ENCODE data around the gene GABPB2.

DNA sequence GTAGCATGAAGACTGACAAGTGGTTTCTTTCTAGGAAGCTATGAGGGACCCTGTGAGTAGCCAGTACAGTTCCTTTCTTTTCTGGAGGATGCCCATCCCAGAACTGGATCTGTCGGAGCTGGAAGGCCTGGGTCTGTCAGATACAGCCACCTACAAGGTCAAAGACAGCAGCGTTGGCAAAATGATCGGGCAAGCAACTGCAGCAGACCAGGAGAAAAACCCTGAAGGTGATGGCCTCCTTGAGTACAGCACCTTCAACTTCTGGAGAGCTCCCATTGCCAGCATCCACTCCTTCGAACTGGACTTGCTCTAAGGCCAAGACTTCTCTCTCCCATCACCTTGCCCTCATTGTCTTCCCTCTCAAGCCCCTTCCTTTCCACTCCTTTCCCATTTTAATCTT lies 3.4 kb upstream of the GABPB2 start:
- TF ChIP-seq, protein P1, sequence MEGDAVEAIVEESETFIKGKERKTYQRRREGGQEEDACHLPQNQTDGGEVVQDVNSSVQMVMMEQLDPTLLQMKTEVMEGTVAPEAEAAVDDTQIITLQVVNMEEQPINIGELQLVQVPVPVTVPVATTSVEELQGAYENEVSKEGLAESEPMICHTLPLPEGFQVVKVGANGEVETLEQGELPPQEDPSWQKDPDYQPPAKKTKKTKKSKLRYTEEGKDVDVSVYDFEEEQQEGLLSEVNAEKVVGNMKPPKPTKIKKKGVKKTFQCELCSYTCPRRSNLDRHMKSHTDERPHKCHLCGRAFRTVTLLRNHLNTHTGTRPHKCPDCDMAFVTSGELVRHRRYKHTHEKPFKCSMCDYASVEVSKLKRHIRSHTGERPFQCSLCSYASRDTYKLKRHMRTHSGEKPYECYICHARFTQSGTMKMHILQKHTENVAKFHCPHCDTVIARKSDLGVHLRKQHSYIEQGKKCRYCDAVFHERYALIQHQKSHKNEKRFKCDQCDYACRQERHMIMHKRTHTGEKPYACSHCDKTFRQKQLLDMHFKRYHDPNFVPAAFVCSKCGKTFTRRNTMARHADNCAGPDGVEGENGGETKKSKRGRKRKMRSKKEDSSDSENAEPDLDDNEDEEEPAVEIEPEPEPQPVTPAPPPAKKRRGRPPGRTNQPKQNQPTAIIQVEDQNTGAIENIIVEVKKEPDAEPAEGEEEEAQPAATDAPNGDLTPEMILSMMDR (IDR thresholded peaks at IDR 0.05; ENCODE audit: low read depth, low read length) = no peak
- no peak for TF ChIP-seq POLR2A (IDR thresholded peaks at IDR 0.05; ENCODE audit: extremely low read depth, insufficient read length)

All from NB4 (cell line).